GM19372 (cell line): ENCODE results near the gene FAM50B.
"Not testable (repeated sequence)": the region's sequence is repeated elsewhere in the genome, so short reads cannot be mapped to it uniquely, and the experiment has no call there.

ENCODE experiments used
- ATAC-seq: cut with Tn5 transposase; IDR thresholded peaks from one replicate; pipeline ENCODE4 v1.9.1; 2021; ENCODE audit warnings: mild to moderate bottlenecking, low read depth, moderate library complexity; ENCODE audit not compliant: unreplicated experiment

The FAM50B gene

GRCh38 chr6:3844097-3844463 is 5.1 kb upstream of the FAM50B start:
- ATAC-seq: no peak

- ATAC-seq: no peak
These were observed 1.7 kb upstream of the FAM50B start for GRCh38 chr6:3847521-3847920.

GRCh38 chr6:3848380-3848779 is 793 bp upstream of the FAM50B start:
- no peak for ATAC-seq

DNA sequence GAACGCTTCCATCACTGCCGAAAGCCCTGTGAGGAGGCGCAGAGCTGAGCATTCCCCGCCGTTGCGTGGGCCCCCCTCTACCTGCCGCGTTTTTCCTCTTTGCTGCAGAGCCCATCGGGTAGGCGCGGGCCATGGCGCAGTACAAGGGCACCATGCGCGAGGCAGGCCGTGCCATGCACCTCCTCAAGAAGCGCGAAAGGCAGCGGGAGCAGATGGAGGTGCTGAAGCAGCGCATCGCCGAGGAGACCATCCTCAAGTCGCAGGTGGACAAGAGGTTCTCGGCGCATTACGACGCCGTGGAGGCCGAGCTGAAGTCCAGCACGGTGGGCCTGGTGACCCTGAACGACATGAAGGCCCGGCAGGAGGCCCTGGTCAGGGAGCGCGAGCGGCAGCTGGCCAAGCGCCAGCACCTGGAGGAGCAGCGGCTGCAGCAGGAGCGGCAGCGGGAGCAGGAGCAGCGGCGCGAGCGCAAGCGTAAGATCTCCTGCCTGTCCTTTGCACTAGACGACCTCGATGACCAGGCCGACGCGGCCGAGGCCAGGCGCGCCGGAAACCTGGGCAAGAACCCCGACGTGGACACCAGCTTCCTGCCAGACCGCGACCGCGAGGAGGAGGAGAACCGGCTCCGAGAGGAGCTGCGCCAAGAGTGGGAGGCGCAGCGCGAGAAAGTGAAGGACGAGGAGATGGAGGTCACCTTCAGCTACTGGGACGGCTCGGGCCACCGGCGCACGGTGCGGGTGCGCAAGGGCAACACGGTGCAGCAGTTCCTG is 693 bp downstream of the FAM50B start:
- no peak for ATAC-seq

DNA sequence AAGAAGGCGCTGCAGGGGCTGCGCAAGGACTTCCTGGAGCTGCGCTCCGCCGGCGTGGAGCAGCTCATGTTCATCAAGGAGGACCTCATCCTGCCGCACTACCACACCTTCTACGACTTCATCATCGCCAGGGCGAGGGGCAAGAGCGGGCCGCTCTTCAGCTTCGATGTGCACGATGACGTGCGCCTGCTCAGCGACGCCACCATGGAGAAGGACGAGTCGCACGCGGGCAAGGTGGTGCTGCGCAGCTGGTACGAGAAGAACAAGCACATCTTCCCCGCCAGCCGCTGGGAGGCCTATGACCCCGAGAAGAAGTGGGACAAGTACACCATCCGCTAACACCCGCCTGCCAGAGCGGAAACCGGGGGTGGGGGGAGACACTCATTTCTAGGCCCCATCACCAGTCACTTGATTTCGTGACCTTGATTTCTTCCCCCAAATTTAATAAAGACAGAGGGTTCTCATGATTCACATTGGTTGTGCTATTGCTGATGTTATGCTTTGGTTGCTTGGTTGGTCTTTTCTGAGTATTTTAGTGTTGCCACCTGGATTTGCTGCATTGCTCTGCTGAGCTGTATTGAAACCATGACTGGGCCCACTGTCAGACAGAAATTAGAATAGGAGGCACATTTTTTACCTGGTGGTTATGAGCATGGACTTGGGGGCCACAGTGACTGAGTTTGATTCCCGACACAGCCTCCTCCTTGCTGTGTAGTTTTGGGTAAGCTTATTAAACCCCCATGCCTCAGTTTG is 1.5 kb downstream of the FAM50B start:
- no peak for ATAC-seq

DNA sequence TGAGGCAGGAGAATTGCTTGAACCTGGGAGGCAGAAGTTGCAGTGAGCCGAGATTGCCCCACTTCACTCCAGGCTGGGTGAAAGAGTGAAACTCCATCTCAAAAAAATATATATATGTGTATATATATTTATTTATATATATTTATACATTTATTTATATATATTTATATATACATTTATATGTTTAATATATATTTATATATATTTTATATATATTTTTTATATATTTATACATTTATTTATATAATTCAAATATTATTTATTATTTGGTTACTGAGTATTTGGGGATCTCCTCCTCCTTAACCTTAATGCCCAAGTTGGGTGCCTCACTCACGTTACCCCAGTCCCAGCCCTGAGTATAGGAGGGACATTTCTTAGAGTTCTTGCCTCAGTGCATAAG is 2.7 kb downstream of the FAM50B start:
- no peak for ATAC-seq

DNA sequence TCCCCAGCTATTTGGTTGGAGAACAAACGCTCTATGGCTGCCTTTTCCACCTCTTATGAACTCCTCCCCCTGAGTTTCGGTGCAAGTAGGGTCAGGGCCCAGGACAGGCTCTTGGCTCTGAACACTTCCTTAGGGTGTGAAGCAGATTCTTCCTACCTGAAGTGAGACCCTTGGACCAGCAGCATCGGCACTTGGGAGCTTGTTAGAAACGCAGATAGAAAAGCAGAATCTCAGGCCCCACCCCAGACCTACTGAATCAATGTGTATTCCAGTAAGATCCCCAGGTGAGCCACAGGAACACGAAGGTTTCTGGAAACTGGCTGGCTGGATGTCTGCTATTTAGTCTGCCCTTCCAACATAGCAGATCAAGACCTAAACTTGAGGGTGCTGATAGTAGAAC is 3.2 kb downstream of the FAM50B start:
- ATAC-seq: no peak

- no peak for ATAC-seq
These were observed 6.7 kb downstream of the FAM50B start for GRCh38 chr6:3855866-3856265.

DNA sequence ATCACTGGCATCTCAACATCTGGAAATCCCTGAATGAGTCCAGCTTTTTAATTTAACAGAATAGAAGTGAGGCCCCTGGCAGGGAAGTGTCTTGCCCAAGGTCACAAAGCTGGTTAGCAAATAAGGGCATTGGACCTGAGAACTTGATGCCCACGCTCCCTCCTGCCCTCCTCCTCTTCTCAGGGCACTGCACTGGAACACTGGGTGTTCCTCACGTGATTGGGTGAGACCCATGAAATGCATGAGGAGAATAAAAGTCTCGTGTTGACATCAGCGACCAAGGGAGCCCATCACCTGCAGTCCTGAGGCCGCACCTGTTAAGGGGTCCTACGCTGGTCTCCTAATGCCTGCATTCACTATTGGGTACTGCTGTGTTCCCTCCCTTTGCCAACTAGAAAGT is 7.4 kb downstream of the FAM50B start:
- ATAC-seq: no peak

DNA sequence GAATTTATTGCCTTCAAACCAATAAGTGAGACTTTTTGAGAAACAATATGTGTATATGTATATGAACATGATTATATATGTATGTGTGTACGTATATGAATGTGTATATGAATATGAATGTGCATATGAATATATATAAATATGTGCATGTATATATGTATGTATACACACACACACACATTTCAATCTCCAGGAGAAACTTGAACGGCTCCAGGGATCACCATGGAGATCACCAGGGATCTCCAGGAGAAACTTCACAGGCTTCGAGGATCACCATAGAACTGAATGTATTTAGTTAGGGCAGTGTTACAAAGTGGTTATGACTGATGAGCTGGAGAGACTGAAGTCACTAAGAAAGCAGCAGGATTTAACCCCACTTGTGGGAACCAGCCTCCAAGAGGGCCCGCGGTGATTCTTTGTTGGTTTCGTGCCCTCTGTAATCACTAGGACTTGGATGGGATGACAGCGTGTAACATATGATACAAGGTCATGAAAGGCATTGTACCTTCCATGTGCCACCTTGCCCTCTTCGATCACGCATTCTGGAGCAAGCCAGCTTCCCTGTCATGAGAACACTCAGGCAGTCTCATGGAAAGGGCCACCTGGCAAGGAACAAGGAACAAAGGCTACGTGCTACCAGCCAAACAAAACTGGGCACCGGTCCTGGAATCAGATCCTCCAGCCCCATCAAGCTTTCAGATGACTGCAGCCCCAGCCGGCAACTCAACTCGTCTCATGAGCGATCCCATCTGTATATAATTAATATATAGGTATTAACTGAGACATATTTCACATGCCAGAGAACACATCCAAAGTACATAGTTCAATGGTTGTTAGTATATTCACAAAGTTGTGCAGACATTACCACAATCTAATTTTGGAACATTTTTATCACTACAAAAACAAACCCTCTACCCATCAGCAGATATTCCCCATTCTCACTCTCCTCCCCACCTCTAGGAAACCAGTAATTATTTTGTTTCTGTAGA is 8.6 kb downstream of the FAM50B start:
- ATAC-seq: no peak

DNA sequence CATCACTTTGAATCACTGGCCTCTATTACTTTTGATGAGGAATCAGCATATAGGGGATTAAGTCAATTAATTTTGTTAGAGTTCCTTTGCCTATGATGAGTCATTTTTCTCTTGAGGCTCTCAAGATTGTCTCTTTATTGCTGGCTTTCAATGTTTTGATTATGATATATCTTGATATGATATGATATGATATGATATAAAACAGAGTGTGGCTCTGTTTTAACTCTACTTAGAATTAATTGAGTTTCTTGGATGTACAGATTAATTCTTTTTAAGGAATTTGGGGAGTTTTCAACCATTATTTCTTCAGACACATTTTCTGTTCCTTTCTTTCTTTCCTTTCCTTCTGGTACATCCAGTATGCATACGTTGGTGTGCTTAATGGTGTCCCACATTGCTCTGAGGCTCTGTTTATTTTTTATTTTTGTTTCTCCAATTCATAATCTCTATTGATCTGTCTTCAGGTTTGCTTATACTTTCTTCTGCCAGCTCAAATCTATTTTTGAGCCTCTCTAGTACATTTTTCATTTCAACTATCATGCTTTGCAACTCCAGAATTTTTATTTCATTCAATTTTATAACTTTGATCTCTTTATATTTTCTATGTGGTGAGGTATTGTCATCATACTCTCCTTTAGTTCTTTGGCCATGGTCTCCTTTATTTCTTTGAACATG is 10.8 kb downstream of the FAM50B start:
- ATAC-seq: no peak

DNA sequence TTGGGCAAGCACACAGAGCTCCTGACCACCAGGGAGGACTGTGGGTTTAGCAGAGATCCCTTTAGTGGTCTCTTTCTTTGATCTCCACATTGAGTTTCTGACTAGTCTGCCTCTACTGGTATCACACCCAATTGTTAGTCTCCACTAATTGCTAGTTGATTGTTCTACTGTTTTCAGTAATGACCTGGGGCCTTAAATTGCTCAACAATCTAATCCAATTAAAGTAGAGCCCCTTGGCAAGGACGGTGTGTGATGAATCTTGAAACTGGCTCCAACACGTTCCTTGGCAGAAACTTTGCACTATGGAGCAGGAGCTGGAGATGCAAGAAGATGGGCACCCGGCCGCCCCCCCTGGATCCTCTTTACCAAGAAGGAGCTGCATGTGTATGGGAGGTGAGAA is 12.3 kb downstream of the FAM50B start:
- no peak for ATAC-seq

DNA sequence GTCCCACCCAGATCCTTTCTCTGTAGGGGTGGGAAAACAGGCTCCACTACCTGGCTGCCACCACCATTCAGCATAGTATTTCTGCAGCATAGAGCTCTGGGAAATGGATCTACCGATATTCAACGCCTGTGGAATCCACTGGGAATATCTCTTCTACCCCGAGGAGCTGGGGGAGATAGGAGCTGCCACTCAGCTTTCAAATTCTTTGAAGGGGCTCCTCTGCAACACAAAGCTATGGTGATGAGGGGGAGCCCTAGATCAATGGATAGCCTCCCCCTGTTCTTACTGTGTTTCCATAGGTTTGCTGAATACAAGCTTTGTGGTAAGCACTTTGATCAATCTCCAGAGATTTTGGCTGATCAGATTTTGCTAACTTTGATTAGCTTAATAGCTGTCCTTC is 12.9 kb downstream of the FAM50B start:
- ATAC-seq: no peak

DNA sequence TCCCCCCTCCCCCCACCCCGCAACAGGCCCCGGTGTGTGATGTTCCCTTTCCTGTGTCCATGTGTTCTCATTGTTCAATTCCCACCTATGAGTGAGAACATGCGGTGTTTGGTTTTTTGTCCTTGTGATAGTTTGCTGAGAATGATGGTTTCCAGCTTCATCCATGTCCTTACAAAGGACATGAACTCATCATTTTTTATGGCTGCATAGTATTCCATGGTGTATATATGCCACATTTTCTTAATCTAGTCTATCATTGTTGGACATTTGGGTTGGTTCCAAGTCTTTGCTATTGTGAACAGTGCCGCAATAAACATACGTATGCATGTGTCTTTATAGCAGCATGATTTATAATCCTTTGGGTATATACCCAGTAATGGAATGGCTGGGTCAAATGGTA is 14.1 kb downstream of the FAM50B start:
- ATAC-seq: not testable (repeated sequence)

DNA sequence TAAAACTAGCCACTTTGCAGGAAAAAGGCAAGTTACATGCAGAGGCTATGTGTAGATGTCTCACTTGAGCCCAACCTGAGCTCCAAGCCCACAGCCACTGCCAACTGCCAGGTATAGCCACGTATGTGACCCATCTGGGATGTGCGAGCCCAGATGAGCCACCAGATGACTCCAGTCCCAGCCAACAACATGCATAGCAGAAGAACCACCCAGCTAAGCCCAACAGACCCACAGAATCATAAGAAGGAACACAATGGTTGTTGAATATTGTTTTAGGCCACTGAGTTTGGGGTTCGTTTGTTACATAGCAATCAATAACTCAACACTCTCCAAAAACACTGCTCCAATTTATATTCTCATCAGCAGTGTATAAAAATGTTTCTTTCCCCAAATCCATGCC is 16.3 kb downstream of the FAM50B start:
- no peak for ATAC-seq

DNA sequence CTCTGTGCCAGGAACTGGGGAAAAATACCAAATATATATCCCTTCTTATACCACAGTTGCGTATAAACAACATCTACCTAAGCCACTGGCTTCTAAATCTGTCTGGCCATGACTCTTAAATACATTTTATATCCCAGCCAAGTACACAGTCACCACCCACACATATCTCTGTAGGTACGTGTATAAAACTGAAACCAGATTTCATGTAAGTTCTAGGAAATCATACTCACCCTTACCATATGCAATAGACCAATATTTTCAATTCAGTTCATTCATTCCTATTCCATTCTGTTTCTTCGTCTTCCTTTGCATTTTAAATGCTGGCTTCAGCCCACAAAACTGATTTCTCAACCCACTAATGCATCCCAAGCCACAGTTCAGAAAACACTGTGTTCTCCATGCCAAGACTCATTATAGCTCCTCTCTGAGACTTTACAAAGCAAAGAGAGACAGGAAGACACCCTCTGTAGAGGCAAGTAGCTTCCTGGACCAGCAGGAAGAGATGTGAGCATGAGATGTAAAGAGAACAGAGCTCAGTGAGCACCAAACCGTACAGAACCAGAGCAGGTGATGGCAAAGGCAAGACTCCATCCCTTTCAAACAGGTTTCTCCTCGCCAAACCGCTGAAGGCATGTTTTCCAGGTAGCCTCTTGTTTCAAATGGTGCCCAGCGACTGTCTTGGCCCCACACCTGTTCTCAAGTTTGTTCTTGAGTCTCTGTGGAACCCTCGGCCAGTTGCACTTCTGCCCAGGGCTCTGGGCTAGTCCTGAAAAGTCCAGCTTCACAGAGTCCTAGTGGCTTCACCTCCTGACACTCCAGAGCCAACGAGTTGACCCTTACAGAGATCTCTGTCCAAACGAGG is 18.7 kb downstream of the FAM50B start:
- no peak for ATAC-seq

- ATAC-seq: no peak
These were observed 19.4 kb downstream of the FAM50B start for GRCh38 chr6:3868544-3868943.

DNA sequence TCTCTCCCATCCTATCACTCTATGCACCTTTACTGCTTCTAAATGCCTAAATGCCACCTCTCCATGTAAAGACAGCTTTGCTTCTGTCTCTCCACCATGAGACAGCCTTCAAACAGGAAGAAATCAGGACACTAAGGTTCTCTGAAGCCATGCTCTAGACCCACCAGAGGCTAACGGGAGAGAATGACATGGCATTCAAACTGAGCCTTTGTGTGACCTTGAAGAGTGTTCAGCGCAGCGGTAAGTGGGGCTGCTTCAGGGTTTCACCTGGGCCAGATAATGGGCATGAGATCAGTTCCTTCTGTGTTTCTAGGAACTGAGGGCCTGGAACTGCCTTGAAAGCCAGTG is 20.1 kb downstream of the FAM50B start:
- no peak for ATAC-seq

GRCh38 chr6:3869632-3870527 is 20.7 kb downstream of the FAM50B start:
- ATAC-seq: no peak
